Activated T-helper 17 cell treated with anti-CD3 and anti-CD28 coated beads, Interleukin-2, amount 50 U/mL, for 72 hours (primary cell): ENCODE results near the gene SARNP. TPM values are rescaled to one million over a fixed set of nuclear protein-coding genes. Genes with fewer than 3 reads are reported as not detected.
"Not testable (repeated sequence)": the region's sequence is repeated elsewhere in the genome, so short reads cannot be mapped to it uniquely, and the experiment has no call there.

ENCODE experiments used
- ATAC-seq: fragments of 150-1000 bp; cut with Tn5 transposase; replicated peaks from 2 replicates; pipeline ENCODE4 v1.10.0; 2021; ENCODE audit warnings: mild to moderate bottlenecking, moderate library complexity
- H3K27ac Mint-ChIP-seq: one replicate; pipeline ENCODE4 v1.8.0; 2022; ENCODE audit warnings: mixed read lengths
- H3K27me3 Mint-ChIP-seq: one replicate; pipeline ENCODE4 v1.8.0; 2022; ENCODE audit warnings: mixed read lengths
- H3K36me3 Mint-ChIP-seq: one replicate; pipeline ENCODE4 v1.8.0; 2022; ENCODE audit warnings: low read depth, mild to moderate bottlenecking, mixed read lengths
- H3K4me1 Mint-ChIP-seq: one replicate; pipeline ENCODE4 v1.8.0; 2022; ENCODE audit warnings: mixed read lengths
- H3K4me3 Mint-ChIP-seq: one replicate; pipeline ENCODE4 v1.8.0; 2022; ENCODE audit warnings: mild to moderate bottlenecking, mixed read lengths
- H3K9me3 Mint-ChIP-seq: one replicate; pipeline ENCODE4 v1.8.0; 2022; ENCODE audit warnings: mixed read lengths
- total RNA-seq, 2 donors: library from RNA; stranded (reverse); gene quantifications; one replicate each; pipeline ENCODE4 v1.2.3, GENCODE V29; 2022

The SARNP gene
- total RNA-seq, 2 donors from 2014 or later, result 63.6 to 103 TPM

GRCh38 chr12:55845361-55845760, 27.8 kb upstream of the SARNP start:
- peaks cover 9% of the 10 kb centered on the region for H3K4me1 Mint-ChIP-seq

GRCh38 chr12:55844961-55845360, 27.4 kb upstream of the SARNP start:
- Mint-ChIP-seq H3K4me3 (no peak overlapping the region), H3K9me3 (no peaks in the 10 kb centered on the region), H3K27ac (no peak overlapping the region), H3K27me3 (peaks cover 6% of the 10 kb centered on the region), H3K36me3 (no peaks in the 10 kb centered on the region), H3K4me1 (peaks cover 9% of the 10 kb centered on the region)
- no peak for ATAC-seq

More at GRCh38 chr12:55845361-55845760, 27.8 kb upstream of the SARNP start:
- Mint-ChIP-seq H3K4me3 (no peak overlapping the region), H3K27ac (peak overlapping the region; percentile 75), H3K9me3 (no peaks in the 10 kb centered on the region), H3K36me3 (no peaks in the 10 kb centered on the region), H3K27me3 (peaks cover 6% of the 10 kb centered on the region)
- ATAC-seq, result no peak

GRCh38 chr12:55843431-55843830, 25.9 kb upstream of the SARNP start:
- Mint-ChIP-seq H3K27ac (no peak overlapping the region), H3K9me3 (no peaks in the 10 kb centered on the region), H3K27me3 (no peaks in the 10 kb centered on the region), H3K4me1 (peaks cover 9% of the 10 kb centered on the region), H3K4me3 (no peak overlapping the region), H3K36me3 (no peaks in the 10 kb centered on the region)
- ATAC-seq, result no peak

GRCh38 chr12:55842681-55843429, 25.3 kb upstream of the SARNP start, which contains the start of gene MMP19:
Gene MMP19, minus strand, starts transcription at chr12:55842936. Its CDS starts 106 bp downstream, at chr12:55842830.
- Mint-ChIP-seq H3K27me3 (no peaks in the 10 kb centered on the region), H3K4me1 (peaks cover 8% of the 10 kb centered on the region), H3K9me3 (no peaks in the 10 kb centered on the region), H3K36me3 (no peaks in the 10 kb centered on the region), H3K4me3 (no peak within 1 kb of the TSS), H3K27ac (peak within 1 kb of the TSS; percentile 66)
- ATAC-seq, result no peak

- H3K4me1 Mint-ChIP-seq, result no peaks in the 10 kb centered on the region
- ATAC-seq, result no peak
- peak overlapping the region; percentile 51 for H3K27ac Mint-ChIP-seq
Measured at GRCh38 chr12:55840581-55841351, 23.2 kb upstream of the SARNP start.

GRCh38 chr12:55839345-55840140, 22.0 kb upstream of the SARNP start:
- Mint-ChIP-seq H3K36me3 (no peaks in the 10 kb centered on the region), H3K27ac (no peak overlapping the region), H3K4me3 (no peak overlapping the region), H3K4me1 (no peaks in the 10 kb centered on the region), H3K9me3 (no peaks in the 10 kb centered on the region), H3K27me3 (no peaks in the 10 kb centered on the region)
- ATAC-seq, result no peak

More at GRCh38 chr12:55840581-55841351, 23.2 kb upstream of the SARNP start:
- H3K27me3 Mint-ChIP-seq, result no peaks in the 10 kb centered on the region
- H3K9me3 Mint-ChIP-seq, result no peaks in the 10 kb centered on the region
- H3K36me3 Mint-ChIP-seq, result no peaks in the 10 kb centered on the region
- no peak overlapping the region for H3K4me3 Mint-ChIP-seq

- no peaks in the 10 kb centered on the region for H3K36me3 Mint-ChIP-seq
- no peaks in the 10 kb centered on the region for H3K27me3 Mint-ChIP-seq
- no peak overlapping the region for H3K27ac Mint-ChIP-seq
- no peak overlapping the region for H3K4me3 Mint-ChIP-seq
- H3K4me1 Mint-ChIP-seq, result no peaks in the 10 kb centered on the region
- no peak for ATAC-seq
- no peaks in the 10 kb centered on the region for H3K9me3 Mint-ChIP-seq
Measured at GRCh38 chr12:55838361-55838760, 20.8 kb upstream of the SARNP start.

- H3K36me3 Mint-ChIP-seq, H3K4me3 Mint-ChIP-seq, H3K9me3 Mint-ChIP-seq, H3K27ac Mint-ChIP-seq, ATAC-seq, H3K4me1 Mint-ChIP-seq, H3K27me3 Mint-ChIP-seq: not testable (repeated sequence)
Measured at GRCh38 chr12:55834400-55834799, 16.9 kb upstream of the SARNP start.

- Mint-ChIP-seq H3K27me3 (no peaks in the 10 kb centered on the region), H3K36me3 (peaks cover 5% of the 10 kb centered on the region), H3K9me3 (no peaks in the 10 kb centered on the region), H3K27ac (no peak overlapping the region), H3K4me3 (no peak overlapping the region), H3K4me1 (peaks cover 11% of the 10 kb centered on the region)
- ATAC-seq, result no peak
Measured at GRCh38 chr12:55833056-55833455, 15.5 kb upstream of the SARNP start.

GRCh38 chr12:55831447-55831815, 13.9 kb upstream of the SARNP start:
- H3K27ac Mint-ChIP-seq, result peak overlapping the region; percentile 56
- H3K4me3 Mint-ChIP-seq, result peak overlapping the region; percentile 98
- H3K27me3 Mint-ChIP-seq, result no peaks in the 10 kb centered on the region
- peaks cover 21% of the 10 kb centered on the region for H3K36me3 Mint-ChIP-seq
- H3K4me1 Mint-ChIP-seq, result peaks cover 20% of the 10 kb centered on the region
- no peak for ATAC-seq
- no peaks in the 10 kb centered on the region for H3K9me3 Mint-ChIP-seq

GRCh38 chr12:55830601-55831446, 13.3 kb upstream of the SARNP start:
- peaks cover 27% of the 10 kb centered on the region for H3K36me3 Mint-ChIP-seq
- no peak for ATAC-seq
- peak overlapping the region; percentile 98 for H3K4me3 Mint-ChIP-seq
- no peaks in the 10 kb centered on the region for H3K27me3 Mint-ChIP-seq
- H3K4me1 Mint-ChIP-seq, result peaks cover 24% of the 10 kb centered on the region
- H3K9me3 Mint-ChIP-seq, result no peaks in the 10 kb centered on the region
- H3K27ac Mint-ChIP-seq, result peak overlapping the region; percentile 94

GRCh38 chr12:55829967-55830600, 12.6 kb upstream of the SARNP start:
- H3K27me3 Mint-ChIP-seq, result no peaks in the 10 kb centered on the region
- ATAC-seq, result peak; percentile 25
- H3K9me3 Mint-ChIP-seq, result no peaks in the 10 kb centered on the region
- peak overlapping the region; percentile 94 for H3K27ac Mint-ChIP-seq
- peak overlapping the region; percentile 98 for H3K4me3 Mint-ChIP-seq
- H3K4me1 Mint-ChIP-seq, result peaks cover 26% of the 10 kb centered on the region
- peaks cover 34% of the 10 kb centered on the region for H3K36me3 Mint-ChIP-seq

GRCh38 chr12:55828357-55828756, 10.8 kb upstream of the SARNP start:
- ATAC-seq, result no peak
- H3K27ac Mint-ChIP-seq, result peak overlapping the region; percentile 94
- H3K36me3 Mint-ChIP-seq, result peaks cover 34% of the 10 kb centered on the region
- no peaks in the 10 kb centered on the region for H3K27me3 Mint-ChIP-seq
- peak overlapping the region; percentile 98 for H3K4me3 Mint-ChIP-seq
- H3K4me1 Mint-ChIP-seq, result peaks cover 32% of the 10 kb centered on the region
- H3K9me3 Mint-ChIP-seq, result no peaks in the 10 kb centered on the region
